Right atrium auricular region (tissue), 2 donors: ENCODE measurements around the gene PHTF2. TPM values are rescaled to one million over a fixed set of nuclear protein-coding genes. Genes with fewer than 3 reads are reported as not detected.

Source experiments
- DNase-seq: peaks from one replicate; pipeline ENCODE4 v3.0.0-alpha.2; 2019; ENCODE audit warnings: low spot score
- H3K27ac ChIP-seq, 2 donors: fragments of 200-600 bp; sonication (generic); 1 replicate in 1 of 2; 2 replicates in 1 of 2; pipeline ENCODE4 v1.5.1; 2016 to 2019
- H3K27me3 ChIP-seq, 2 donors: fragments of 200-600 bp; sonication (generic); one replicate each; pipeline versions ENCODE4 v1.5.1 to v1.6.0; 2017 to 2019
- H3K36me3 ChIP-seq: fragments of 200-600 bp; sonication (generic); one replicate; pipeline ENCODE4 v1.5.1; 2016
- H3K4me1 ChIP-seq, 2 donors: fragments of 200-600 bp; sonication (generic); one replicate each; pipeline versions ENCODE4 v1.5.1 to v1.6.0; 2017 to 2019
- H3K4me3 ChIP-seq, 2 donors: fragments of 200-600 bp; sonication (generic); 1 replicate in 1 of 2; 2 replicates in 1 of 2; pipeline ENCODE4 v1.5.1; 2017 to 2019; ENCODE audit warnings: mild to moderate bottlenecking in 1 of 2, moderate library complexity in 1 of 2
- H3K9me3 ChIP-seq, 2 donors: fragments of 200-600 bp; sonication (generic); one replicate each; pipeline ENCODE4 v1.5.1; 2019
- CTCF ChIP-seq, 2 donors: fragments of 200-600 bp; sonication (generic); IDR thresholded peaks; one replicate each; pipeline ENCODE4 v1.5.1; 2019; ENCODE audit warnings: antibody characterized with exemption in 2 of 2
- total RNA-seq, 2 donors: library from RNA; depleted of rRNA; stranded (reverse); fragments of >200 nt; gene quantifications; one replicate each; pipeline ENCODE4 v1.1.0, GENCODE V29; 2016

Gene PHTF2
- total RNA-seq, 2 donors from 2014 or later = 14.3 to 31.6 TPM

GRCh38 chr7:77980087-77980713 lies 181.6 kb downstream of the PHTF2 start:
- no peak for TF ChIP-seq CTCF (IDR thresholded peaks at IDR 0.05)
- Histone ChIP-seq H3K27ac (no peak overlapping the region), H3K27me3 (no peaks in the 10 kb centered on the region), H3K4me3 (no peak overlapping the region), H3K9me3 (no peaks in the 10 kb centered on the region), H3K4me1 (no peaks in the 10 kb centered on the region), H3K36me3 (no peaks in the 10 kb centered on the region)
- DNase-seq = no peak

GRCh38 chr7:77982926-77983550 lies 184.5 kb downstream of the PHTF2 start:
- Histone ChIP-seq H3K4me1 (no peaks in the 10 kb centered on the region), H3K27me3 (no peaks in the 10 kb centered on the region), H3K36me3 (no peaks in the 10 kb centered on the region), H3K9me3 (no peaks in the 10 kb centered on the region), H3K4me3 (no peak overlapping the region), H3K27ac (no peak overlapping the region)
- no peak for TF ChIP-seq CTCF (IDR thresholded peaks at IDR 0.05)
- no peak for DNase-seq

- no peak for TF ChIP-seq CTCF (IDR thresholded peaks at IDR 0.05)
- H3K27ac ChIP-seq = no peak overlapping the region
- no peaks in the 10 kb centered on the region for H3K4me1 ChIP-seq
- no peaks in the 10 kb centered on the region for H3K27me3 ChIP-seq
- no peaks in the 10 kb centered on the region for H3K9me3 ChIP-seq
- no peak for DNase-seq
- H3K36me3 ChIP-seq = no peaks in the 10 kb centered on the region
- no peak overlapping the region for H3K4me3 ChIP-seq
Observed at GRCh38 chr7:77983973-77984372, 185.4 kb downstream of the PHTF2 start.

- Histone ChIP-seq H3K27ac (no peak overlapping the region), H3K4me3 (no peak overlapping the region), H3K9me3 (no peaks in the 10 kb centered on the region), H3K4me1 (no peaks in the 10 kb centered on the region), H3K27me3 (no peaks in the 10 kb centered on the region), H3K36me3 (no peaks in the 10 kb centered on the region)
- DNase-seq = no peak
- TF ChIP-seq CTCF (IDR thresholded peaks at IDR 0.05) = no peak
Observed at GRCh38 chr7:77985232-77985973, 186.8 kb downstream of the PHTF2 start.

GRCh38 chr7:77985974-77986339 lies 187.4 kb downstream of the PHTF2 start:
- TF ChIP-seq CTCF (IDR thresholded peaks at IDR 0.05) = no peak
- no peak overlapping the region for H3K4me3 ChIP-seq
- H3K27ac ChIP-seq = no peak overlapping the region

More at GRCh38 chr7:77985974-77986339, 187.4 kb downstream of the PHTF2 start:
- DNase-seq = no peak
- no peaks in the 10 kb centered on the region for H3K27me3 ChIP-seq
- H3K9me3 ChIP-seq = no peaks in the 10 kb centered on the region
- no peaks in the 10 kb centered on the region for H3K36me3 ChIP-seq
- no peaks in the 10 kb centered on the region for H3K4me1 ChIP-seq
